BE2C (cell line): Measurements from ENCODE around the gene BACH2.

ENCODE experiments used
- DNase-seq: peaks from one replicate; pipeline ENCODE4 v3.0.0-alpha.2; 2020
- H3K27me3 ChIP-seq: fragments of 250-450 bp; sonication (Bioruptor Pico); 2 replicates; pipeline ENCODE4 v1.5.1; 2020; ENCODE audit warnings: mild to moderate bottlenecking
- H3K36me3 ChIP-seq: fragments of 250-450 bp; sonication (Bioruptor Pico); 2 replicates; pipeline ENCODE4 v1.5.1; 2020; ENCODE audit warnings: mild to moderate bottlenecking
- H3K4me1 ChIP-seq: fragments of 250-450 bp; sonication (Bioruptor Pico); 2 replicates; pipeline ENCODE4 v1.5.1; 2020
- H3K4me3 ChIP-seq: 2 replicates; pipeline ENCODE4 v1.5.1; 2011; ENCODE audit warnings: low read depth, low read length
- H3K9me3 ChIP-seq: fragments of 250-450 bp; sonication (Bioruptor Pico); 2 replicates; pipeline ENCODE4 v1.5.1; 2020
- CTCF ChIP-seq: IDR thresholded peaks from 2 replicates; pipeline ENCODE4 v1.5.1; 2012; ENCODE audit warnings: mild to moderate bottlenecking, low read depth, low read length

The BACH2 gene

DNA sequence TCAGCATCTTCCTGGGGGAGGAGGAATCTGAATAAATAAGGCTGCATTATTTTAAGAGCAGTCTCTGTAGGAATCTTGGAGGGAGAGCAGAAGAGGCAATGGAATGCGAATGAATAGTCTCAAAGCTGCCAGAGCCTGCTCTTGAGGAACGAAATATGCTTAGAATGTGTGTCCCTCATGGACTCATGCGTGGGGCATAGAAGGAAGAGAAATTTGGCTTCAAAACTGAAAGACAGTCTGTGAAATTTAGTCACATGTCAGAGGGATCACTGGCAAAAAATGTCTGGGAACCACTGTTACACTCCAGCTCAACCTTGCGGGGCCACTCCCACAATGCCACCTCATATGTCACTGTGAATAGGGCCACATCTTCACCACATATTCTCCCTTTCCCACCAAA, 306.9 kb downstream of the BACH2 start:
- TF ChIP-seq CTCF = no peak
- Histone ChIP-seq H3K4me1 (peaks cover 13% of the 10 kb centered on the region), H3K4me3 (no peak overlapping the region), H3K9me3 (no peaks in the 10 kb centered on the region), H3K27me3 (no peaks in the 10 kb centered on the region), H3K36me3 (no peaks in the 10 kb centered on the region)
- no peak for DNase-seq

- no peak for TF ChIP-seq CTCF
- Histone ChIP-seq H3K4me1 (peaks cover 16% of the 10 kb centered on the region), H3K4me3 (no peak overlapping the region), H3K36me3 (no peaks in the 10 kb centered on the region), H3K27me3 (no peaks in the 10 kb centered on the region), H3K9me3 (no peaks in the 10 kb centered on the region)
- no peak for DNase-seq
Measured at GRCh38 chr6:89987830-89988229, 308.8 kb downstream of the BACH2 start.

GRCh38 chr6:89987140-89987539, 309.5 kb downstream of the BACH2 start:
- no peaks in the 10 kb centered on the region for H3K9me3 ChIP-seq
- H3K4me3 ChIP-seq = no peak overlapping the region
- H3K27me3 ChIP-seq = no peaks in the 10 kb centered on the region
- H3K4me1 ChIP-seq = peaks cover 16% of the 10 kb centered on the region
- H3K36me3 ChIP-seq = no peaks in the 10 kb centered on the region
- no peak for DNase-seq
- no peak for TF ChIP-seq CTCF

- DNase-seq = no peak
- H3K4me1 ChIP-seq = peaks cover 16% of the 10 kb centered on the region
- H3K4me3 ChIP-seq = no peak overlapping the region
- no peaks in the 10 kb centered on the region for H3K36me3 ChIP-seq
- no peaks in the 10 kb centered on the region for H3K9me3 ChIP-seq
- H3K27me3 ChIP-seq = no peaks in the 10 kb centered on the region
- no peak for TF ChIP-seq CTCF
Measured at GRCh38 chr6:89986650-89987074, 310.0 kb downstream of the BACH2 start.

DNA sequence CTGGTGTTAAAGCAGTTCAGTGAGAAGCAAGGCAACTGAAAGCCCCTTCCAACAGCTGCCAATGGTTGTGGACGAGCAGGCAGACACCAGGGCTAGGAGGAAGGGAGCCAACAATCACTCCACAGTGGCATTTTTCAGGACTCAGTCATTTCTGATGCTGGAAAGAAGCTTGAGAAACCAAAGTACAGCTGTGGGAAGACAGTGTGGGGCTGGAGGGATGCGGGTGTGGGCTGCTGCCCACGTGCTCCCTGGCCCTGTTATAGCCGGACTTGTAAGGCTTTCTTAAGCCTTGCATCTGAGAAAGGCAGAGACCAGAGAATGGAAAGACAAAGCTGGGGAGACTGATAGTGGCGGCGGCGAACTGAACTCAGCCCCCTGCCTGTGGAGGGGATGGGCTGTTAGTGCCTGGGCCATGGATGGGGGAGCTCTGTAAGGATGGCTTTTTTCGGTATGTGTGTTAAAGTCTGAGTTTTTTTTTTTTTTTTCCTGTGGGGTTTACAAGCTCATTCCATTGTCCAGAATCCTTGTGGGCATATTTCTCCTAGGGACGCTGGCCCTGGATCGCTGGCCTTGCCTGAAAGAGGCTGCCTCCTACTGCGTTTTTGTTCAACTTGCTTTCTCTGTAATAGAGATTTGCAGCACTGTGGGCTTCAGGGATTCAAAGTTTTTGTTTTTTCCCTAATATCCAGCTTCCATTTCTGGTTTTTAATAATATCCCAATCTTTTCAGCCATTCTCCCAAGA, 310.7 kb downstream of the BACH2 start:
- Histone ChIP-seq H3K36me3 (no peaks in the 10 kb centered on the region), H3K27me3 (no peaks in the 10 kb centered on the region), H3K4me1 (peaks cover 16% of the 10 kb centered on the region), H3K9me3 (no peaks in the 10 kb centered on the region), H3K4me3 (peak overlapping the region; percentile 31)
- no peak for TF ChIP-seq CTCF
- DNase-seq = peak; percentile 50

- H3K36me3 ChIP-seq = no peaks in the 10 kb centered on the region
- no peaks in the 10 kb centered on the region for H3K9me3 ChIP-seq
- H3K4me1 ChIP-seq = peaks cover 16% of the 10 kb centered on the region
- TF ChIP-seq CTCF = peak; percentile 16; the same call in 1 of the 2 replicates
- peak overlapping the region; percentile 31 for H3K4me3 ChIP-seq
- no peaks in the 10 kb centered on the region for H3K27me3 ChIP-seq
- peak; percentile 96 for DNase-seq
Measured at GRCh38 chr6:89984926-89985750, 311.5 kb downstream of the BACH2 start.
